ENCODE data around the gene PDRG1.

GRCh38 chr20:31922588-31922987 lies 29.3 kb downstream of the PDRG1 start:
- TF ChIP-seq REST (IDR thresholded peaks at IDR 0.05; ENCODE audit: borderline replicate concordance) (no peak), EZH2 (IDR thresholded peaks at IDR 0.05; ENCODE audit: borderline replicate concordance, insufficient read depth, low read length, poor library complexity, severe bottlenecking) (no peak), CTCF (IDR thresholded peaks at IDR 0.05; ENCODE audit: poor library complexity, severe bottlenecking) (no peak), RAD21 (conservative IDR thresholded peaks at IDR 0.05) (no peak), SMC3 (conservative IDR thresholded peaks at IDR 0.05; ENCODE audit: poor library complexity) (no peak)
